Measurements from ENCODE around the gene EDAR. TPM values are rescaled to one million over a fixed set of nuclear protein-coding genes. Genes with fewer than 3 reads are reported as not detected.

EDAR gene
- polyA plus RNA-seq, 1 donor (not counting 4 experiments of a cell fraction or from before 2014, with no cell fraction given): 0.21 TPM

- no peaks in the 10 kb centered on the region for H3K79me2 ChIP-seq (ENCODE audit: control insufficient read depth, insufficient read depth, low read length)
- H4K20me1 ChIP-seq (ENCODE audit: control insufficient read depth, extremely low read depth, insufficient read depth, low read length): no peaks in the 10 kb centered on the region
- no peak overlapping the region for H2AFZ ChIP-seq (ENCODE audit: control insufficient read depth, low read length)
- H3K9ac ChIP-seq (ENCODE audit: control insufficient read depth, extremely low read depth, insufficient read depth, low read length): no peak overlapping the region
- dilution Hi-C loops (cut with MboI; ENCODE audit: extremely low pct_ligation_motif_present, low sequenced_read_pairs): no loop called here
- H3K36me3 ChIP-seq (ENCODE audit: control insufficient read depth in 2 of 2, extremely low read depth in 1 of 2, insufficient read depth in 2 of 2, low read length in 2 of 2): no peaks in the 10 kb centered on the region
- no peak overlapping the region for H3K4me2 ChIP-seq (ENCODE audit: control insufficient read depth, extremely low read depth, insufficient read depth, low read depth, low read length)
- no peak overlapping the region for H3K27ac ChIP-seq (ENCODE audit: control insufficient read depth, insufficient read depth, low read length)
- H3K9me1 ChIP-seq (ENCODE audit: control insufficient read depth, extremely low read depth, insufficient read depth, low read length): no peaks in the 10 kb centered on the region
- H3K4me3 ChIP-seq (ENCODE audit: control insufficient read depth in 2 of 3, extremely low read depth in 1 of 3, insufficient read depth in 2 of 3, low read depth in 1 of 3, low read length in 3 of 3): no peak overlapping the region
- DNase-seq (ENCODE audit: low read depth, low spot score) (no peak), FAIRE-seq (no peak)
- TF ChIP-seq CTCF (optimal IDR thresholded peaks at IDR 0.05 in 1 of 3, IDR thresholded peaks at IDR 0.05 in 1 of 3, conservative IDR thresholded peaks at IDR 0.05 in 1 of 3; ENCODE audit: extremely low read depth in 1 of 3, insufficient read depth in 2 of 3, low read length in 3 of 3) (no peak), EZH2 (IDR thresholded peaks at IDR 0.05; ENCODE audit: low read length) (no peak)
- H3K27me3 ChIP-seq (ENCODE audit: control insufficient read depth, extremely low read depth, insufficient read depth, low read length): peaks cover 17% of the 10 kb centered on the region
- peaks cover 6% of the 10 kb centered on the region for H3K9me3 ChIP-seq (ENCODE audit: control insufficient read depth, low read depth, low read length)
- H3K4me1 ChIP-seq (ENCODE audit: control insufficient read depth, extremely low read depth, insufficient read depth, low read length): peaks cover 5% of the 10 kb centered on the region
Measured at GRCh38 chr2:108945969-108946368, 43.1 kb downstream of the EDAR start.

- Histone ChIP-seq H3K27ac (ENCODE audit: control insufficient read depth, insufficient read depth, low read length) (no peak overlapping the region), H3K4me2 (ENCODE audit: control insufficient read depth, extremely low read depth, insufficient read depth, low read depth, low read length) (no peak overlapping the region), H2AFZ (ENCODE audit: control insufficient read depth, low read length) (no peak overlapping the region), H3K9me1 (ENCODE audit: control insufficient read depth, extremely low read depth, insufficient read depth, low read length) (no peaks in the 10 kb centered on the region), H3K4me1 (ENCODE audit: control insufficient read depth, extremely low read depth, insufficient read depth, low read length) (peaks cover 5% of the 10 kb centered on the region), H3K4me3 (ENCODE audit: control insufficient read depth in 2 of 3, extremely low read depth in 1 of 3, insufficient read depth in 2 of 3, low read depth in 1 of 3, low read length in 3 of 3) (no peak overlapping the region), H3K36me3 (ENCODE audit: control insufficient read depth in 2 of 2, extremely low read depth in 1 of 2, insufficient read depth in 2 of 2, low read length in 2 of 2) (no peaks in the 10 kb centered on the region), H3K79me2 (ENCODE audit: control insufficient read depth, insufficient read depth, low read length) (no peaks in the 10 kb centered on the region), H3K9ac (ENCODE audit: control insufficient read depth, extremely low read depth, insufficient read depth, low read length) (no peak overlapping the region), H4K20me1 (ENCODE audit: control insufficient read depth, extremely low read depth, insufficient read depth, low read length) (no peaks in the 10 kb centered on the region), H3K9me3 (ENCODE audit: control insufficient read depth, low read depth, low read length) (peaks cover 6% of the 10 kb centered on the region), H3K27me3 (ENCODE audit: control insufficient read depth, extremely low read depth, insufficient read depth, low read length) (peaks cover 17% of the 10 kb centered on the region)
- TF ChIP-seq EZH2 (IDR thresholded peaks at IDR 0.05; ENCODE audit: low read length): no peak
- TF ChIP-seq CTCF (optimal IDR thresholded peaks at IDR 0.05 in 1 of 3, IDR thresholded peaks at IDR 0.05 in 1 of 3, conservative IDR thresholded peaks at IDR 0.05 in 1 of 3; ENCODE audit: extremely low read depth in 1 of 3, insufficient read depth in 2 of 3, low read length in 3 of 3): peak in 1 of 3 experiments; percentile 12
- no peak for FAIRE-seq
- DNase-seq (ENCODE audit: low read depth, low spot score): no peak
- dilution Hi-C loops (cut with MboI; ENCODE audit: extremely low pct_ligation_motif_present, low sequenced_read_pairs): no loop called here
Measured at GRCh38 chr2:108944601-108945331, 44.3 kb downstream of the EDAR start.
